ENCODE results near the gene BLM. TPM values are rescaled to one million over a fixed set of nuclear protein-coding genes. Genes with fewer than 3 reads are reported as not detected.
"Not testable (repeated sequence)": the region's sequence is repeated elsewhere in the genome, so short reads cannot be mapped to it uniquely, and the experiment has no call there.

Gene BLM
- total and polyA plus RNA-seq, 8 donors = 3.7 to 13.1 (median 8.7) TPM

DNA sequence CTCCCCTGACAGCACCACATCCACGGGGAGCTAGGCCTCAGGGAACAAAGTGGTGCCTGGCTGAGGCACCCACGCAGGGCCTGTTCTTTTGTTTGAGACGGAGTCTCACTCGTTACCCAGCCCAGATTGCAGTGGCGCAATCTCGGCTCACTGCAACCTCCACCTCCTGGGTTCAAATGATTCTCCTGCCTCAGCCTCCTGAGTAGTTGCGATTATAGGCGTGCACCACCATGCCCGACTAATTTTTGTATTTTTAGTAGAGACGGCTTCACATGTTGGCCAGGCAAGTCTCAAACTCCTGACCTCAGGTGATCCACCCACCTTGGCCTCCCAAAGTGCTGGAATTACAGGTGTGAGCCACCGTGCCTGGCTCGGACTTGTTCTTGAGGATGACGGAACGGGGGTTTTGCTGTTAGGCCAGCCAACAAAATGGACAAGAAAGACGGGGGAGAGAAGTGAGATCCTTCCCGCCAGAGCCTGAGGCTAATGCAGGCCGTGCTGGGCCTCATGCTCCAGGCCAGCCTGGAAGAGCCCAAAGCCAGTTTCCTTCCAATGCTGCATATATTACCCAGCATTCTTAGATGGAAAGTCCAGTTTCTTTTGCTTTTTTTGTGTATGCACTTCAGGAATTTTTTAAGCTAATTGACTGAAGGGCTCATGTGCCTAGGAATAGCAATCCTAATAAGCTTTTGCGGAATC, 123.2 kb downstream of the BLM start:
- H3K27me3 ChIP-seq = no peaks in the 10 kb centered on the region
- TF ChIP-seq, protein P1, sequence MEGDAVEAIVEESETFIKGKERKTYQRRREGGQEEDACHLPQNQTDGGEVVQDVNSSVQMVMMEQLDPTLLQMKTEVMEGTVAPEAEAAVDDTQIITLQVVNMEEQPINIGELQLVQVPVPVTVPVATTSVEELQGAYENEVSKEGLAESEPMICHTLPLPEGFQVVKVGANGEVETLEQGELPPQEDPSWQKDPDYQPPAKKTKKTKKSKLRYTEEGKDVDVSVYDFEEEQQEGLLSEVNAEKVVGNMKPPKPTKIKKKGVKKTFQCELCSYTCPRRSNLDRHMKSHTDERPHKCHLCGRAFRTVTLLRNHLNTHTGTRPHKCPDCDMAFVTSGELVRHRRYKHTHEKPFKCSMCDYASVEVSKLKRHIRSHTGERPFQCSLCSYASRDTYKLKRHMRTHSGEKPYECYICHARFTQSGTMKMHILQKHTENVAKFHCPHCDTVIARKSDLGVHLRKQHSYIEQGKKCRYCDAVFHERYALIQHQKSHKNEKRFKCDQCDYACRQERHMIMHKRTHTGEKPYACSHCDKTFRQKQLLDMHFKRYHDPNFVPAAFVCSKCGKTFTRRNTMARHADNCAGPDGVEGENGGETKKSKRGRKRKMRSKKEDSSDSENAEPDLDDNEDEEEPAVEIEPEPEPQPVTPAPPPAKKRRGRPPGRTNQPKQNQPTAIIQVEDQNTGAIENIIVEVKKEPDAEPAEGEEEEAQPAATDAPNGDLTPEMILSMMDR (IDR thresholded peaks at IDR 0.05) = no peak
- H3K9me3 ChIP-seq = no peaks in the 10 kb centered on the region
- peak in 1 of 4 donors; percentile 62 for DNase-seq
- H3K4me3 ChIP-seq = peak overlapping the region in 1 of 2 donors; percentile 28
- no peaks in the 10 kb centered on the region for H3K36me3 ChIP-seq
- intact Hi-C loops (cut with DNase I) = no loop called here
- H3K4me1 ChIP-seq = peaks cover 0 to 71% of the 10 kb centered on the region in 2 donors
- no peak for ATAC-seq
- H3K27ac ChIP-seq = peak overlapping the region; percentile 26 to 88

DNA sequence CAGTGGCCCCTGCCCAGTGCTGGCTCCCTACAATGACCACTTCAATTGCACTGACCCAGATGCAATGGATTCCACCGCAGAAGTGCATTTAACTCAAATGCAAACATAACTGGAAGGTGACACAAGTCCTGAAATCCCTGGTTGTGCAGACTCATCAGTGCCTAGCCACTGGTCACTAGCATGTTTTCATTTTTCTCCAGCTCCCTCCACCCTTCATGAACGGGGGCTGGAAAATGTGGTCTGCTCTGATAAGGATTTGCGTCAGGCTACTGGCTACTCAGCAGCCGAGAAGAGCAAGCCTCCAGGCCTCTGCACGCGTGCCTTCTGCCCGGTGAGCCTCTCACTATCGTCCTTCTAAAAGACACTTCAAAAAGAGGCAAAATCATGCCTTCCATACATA, 123.8 kb downstream of the BLM start:
- H3K27me3 ChIP-seq = no peaks in the 10 kb centered on the region
- H3K36me3 ChIP-seq = no peaks in the 10 kb centered on the region
- peaks cover 0 to 71% of the 10 kb centered on the region in 2 donors for H3K4me1 ChIP-seq
- TF ChIP-seq, protein P1 (IDR thresholded peaks at IDR 0.05) = no peak
- H3K27ac ChIP-seq = no peak overlapping the region
- H3K9me3 ChIP-seq = no peaks in the 10 kb centered on the region
- ATAC-seq (no peak), DNase-seq (peak in 1 of 4 donors; percentile 24)
- intact Hi-C loops (cut with DNase I) = no loop called here
- H3K4me3 ChIP-seq = no peak overlapping the region

DNA sequence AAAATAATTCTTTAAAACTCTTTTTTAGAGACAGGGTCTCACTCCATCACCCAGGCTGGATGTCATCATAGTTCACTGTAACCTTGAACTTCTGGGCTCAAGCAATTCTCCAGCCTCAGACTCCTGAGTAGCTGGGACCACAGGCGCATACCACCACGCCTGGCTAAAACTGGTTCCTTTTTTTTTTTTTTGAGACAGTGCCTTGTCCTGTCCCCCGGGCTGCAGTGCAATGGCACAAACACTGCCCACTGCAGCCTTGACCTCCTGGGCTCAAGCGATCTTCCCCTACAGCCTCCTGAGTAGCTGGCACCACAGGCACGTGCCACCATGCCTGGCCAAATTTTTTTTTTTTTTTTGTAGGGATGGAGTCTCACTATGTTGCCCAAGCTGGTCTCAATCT, 127.5 kb downstream of the BLM start:
- H3K27me3 ChIP-seq = no peaks in the 10 kb centered on the region
- H3K9me3 ChIP-seq = no peaks in the 10 kb centered on the region
- no peaks in the 10 kb centered on the region for H3K36me3 ChIP-seq
- no peak overlapping the region for H3K4me3 ChIP-seq
- H3K27ac ChIP-seq = peak overlapping the region in 1 of 2 donors; percentile 90
- peak; percentile 20 for ATAC-seq
- DNase-seq = peak in 1 of 4 donors; percentile 31
- TF ChIP-seq, protein P1 (IDR thresholded peaks at IDR 0.05) = no peak
- intact Hi-C loops (cut with DNase I) = no loop called here
- H3K4me1 ChIP-seq = peaks cover 0 to 38% of the 10 kb centered on the region in 2 donors

DNA sequence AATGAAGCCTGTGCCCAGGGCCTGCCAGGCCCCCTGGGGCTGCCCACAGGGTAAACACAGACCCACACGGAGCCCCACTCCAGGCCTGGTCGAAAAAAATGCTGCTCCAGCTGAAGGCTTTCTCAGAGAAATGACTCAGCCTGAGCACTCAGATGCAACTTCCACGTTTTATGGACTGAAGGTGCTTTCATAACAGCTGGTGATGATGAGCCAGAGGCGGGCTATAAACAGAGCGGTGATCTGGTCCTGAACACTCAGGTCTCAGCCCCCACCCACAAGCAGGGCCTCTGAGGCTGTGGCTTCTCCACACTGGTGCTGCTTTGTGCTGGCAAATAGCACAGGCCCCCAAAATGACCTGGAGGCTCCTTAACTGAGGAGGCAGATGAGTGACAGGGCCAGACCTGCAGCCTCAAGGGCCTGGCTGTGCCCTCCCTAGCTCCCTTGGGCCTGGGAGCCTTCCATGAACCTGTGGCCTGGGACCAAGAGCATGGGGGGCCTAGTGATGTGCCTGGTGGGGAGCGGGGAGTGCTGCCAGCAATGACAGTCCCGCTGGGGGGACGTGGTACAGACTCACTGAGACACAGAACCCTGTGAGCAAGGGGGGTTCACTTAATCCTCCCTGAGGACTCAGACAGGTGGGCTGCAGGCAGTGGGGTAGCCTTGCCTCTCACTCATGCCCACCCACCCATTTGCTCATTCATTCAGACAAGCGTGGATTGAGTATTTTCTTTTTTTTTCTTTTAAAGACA, 128.2 kb downstream of the BLM start:
- peak; percentile 82 for ATAC-seq

DNA sequence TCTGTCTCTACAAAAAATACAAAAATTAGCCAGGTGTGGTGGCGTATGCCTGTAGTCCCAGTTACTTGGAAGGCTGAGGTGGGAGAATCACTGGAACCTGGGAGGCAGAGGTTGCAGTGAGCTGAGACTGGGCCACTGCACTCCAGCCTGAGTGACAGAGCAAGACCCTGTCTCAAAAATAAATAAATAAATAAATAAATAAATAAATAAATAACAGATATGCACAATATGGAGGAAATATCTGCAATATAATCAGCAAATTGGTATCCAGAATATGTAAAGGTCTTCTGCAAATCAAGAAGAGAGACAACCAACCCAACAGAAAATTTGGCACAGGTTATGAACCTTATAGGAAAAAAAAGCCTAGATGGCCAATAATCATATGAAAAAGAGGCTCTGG, 132.3 kb downstream of the BLM start:
- intact Hi-C loops (cut with DNase I); DNase-seq; H3K27ac ChIP-seq; H3K9me3 ChIP-seq; H3K36me3 ChIP-seq; H3K4me3 ChIP-seq; ATAC-seq; H3K27me3 ChIP-seq: not testable (repeated sequence)
- peaks cover 0 to 27% of the 10 kb centered on the region in 2 donors for H3K4me1 ChIP-seq

More for the DNA sequence above, 128.2 kb downstream of the BLM start:
- H3K4me3 ChIP-seq = no peak overlapping the region
- peak overlapping the region in 1 of 2 donors; percentile 90 for H3K27ac ChIP-seq
- intact Hi-C loops (cut with DNase I) = no loop called here
- TF ChIP-seq, protein P1 (IDR thresholded peaks at IDR 0.05) = no peak
- H3K36me3 ChIP-seq = no peaks in the 10 kb centered on the region
- DNase-seq = peak in 2 of 4 donors; percentile 49 to 77
- H3K27me3 ChIP-seq = no peaks in the 10 kb centered on the region
- H3K9me3 ChIP-seq = no peaks in the 10 kb centered on the region
- H3K4me1 ChIP-seq = peaks cover 0 to 31% of the 10 kb centered on the region in 2 donors
